GM19395 (cell line): ENCODE data around the gene DHX32.
"Not testable (repeated sequence)": the region's sequence is repeated elsewhere in the genome, so short reads cannot be mapped to it uniquely, and the experiment has no call there.

Experiments
- ATAC-seq: cut with Tn5 transposase; IDR thresholded peaks from one replicate; pipeline ENCODE4 v1.9.1; 2021; ENCODE audit warnings: mild to moderate bottlenecking, moderate library complexity; ENCODE audit not compliant: unreplicated experiment

Gene DHX32

DNA sequence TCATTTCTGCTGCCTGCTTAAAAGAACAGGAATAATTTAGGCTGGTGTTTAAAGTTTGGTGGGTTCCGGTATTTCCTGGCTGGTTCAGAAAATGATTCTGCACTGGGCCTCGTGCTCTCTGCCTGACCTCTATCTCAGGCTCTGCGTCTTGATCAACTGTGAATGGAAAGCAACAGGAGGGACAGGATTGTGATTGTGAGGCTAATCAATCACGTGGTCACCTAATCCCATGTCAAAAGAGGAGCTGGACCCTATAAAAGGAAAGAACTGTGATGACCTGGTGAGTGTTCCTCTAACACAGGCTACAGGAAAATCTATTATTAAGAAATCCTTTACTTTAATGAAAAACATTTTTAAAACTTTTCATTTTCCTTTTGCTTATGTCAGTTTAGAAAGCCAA lies at the start of gene DHX32:
Gene DHX32 (minus strand): TSS at position 101 of the 400 bp plus-strand sequence. CDS start 468 bp downstream, outside the sequence.
- ATAC-seq = no peak

DNA sequence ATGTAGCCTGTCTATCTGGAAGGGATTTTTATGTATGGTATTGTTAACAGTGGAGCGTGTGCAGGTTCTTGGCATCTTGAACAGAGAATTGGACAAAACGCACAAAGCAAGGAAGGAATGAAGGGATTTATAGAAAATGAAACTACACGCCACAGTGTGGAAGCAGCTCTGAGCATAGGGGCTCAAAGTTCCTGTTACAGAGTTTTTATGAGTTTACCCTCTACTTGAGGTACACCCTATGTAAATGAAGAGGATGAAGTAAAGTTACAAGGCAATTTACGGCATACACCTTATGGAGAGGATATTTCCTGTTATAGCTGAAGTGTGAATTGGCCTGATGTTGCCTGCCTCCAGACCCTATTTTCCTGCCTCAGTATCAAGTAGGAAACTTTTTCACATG lies 48.5 kb upstream of the DHX32 start:
- no peak for ATAC-seq

DNA sequence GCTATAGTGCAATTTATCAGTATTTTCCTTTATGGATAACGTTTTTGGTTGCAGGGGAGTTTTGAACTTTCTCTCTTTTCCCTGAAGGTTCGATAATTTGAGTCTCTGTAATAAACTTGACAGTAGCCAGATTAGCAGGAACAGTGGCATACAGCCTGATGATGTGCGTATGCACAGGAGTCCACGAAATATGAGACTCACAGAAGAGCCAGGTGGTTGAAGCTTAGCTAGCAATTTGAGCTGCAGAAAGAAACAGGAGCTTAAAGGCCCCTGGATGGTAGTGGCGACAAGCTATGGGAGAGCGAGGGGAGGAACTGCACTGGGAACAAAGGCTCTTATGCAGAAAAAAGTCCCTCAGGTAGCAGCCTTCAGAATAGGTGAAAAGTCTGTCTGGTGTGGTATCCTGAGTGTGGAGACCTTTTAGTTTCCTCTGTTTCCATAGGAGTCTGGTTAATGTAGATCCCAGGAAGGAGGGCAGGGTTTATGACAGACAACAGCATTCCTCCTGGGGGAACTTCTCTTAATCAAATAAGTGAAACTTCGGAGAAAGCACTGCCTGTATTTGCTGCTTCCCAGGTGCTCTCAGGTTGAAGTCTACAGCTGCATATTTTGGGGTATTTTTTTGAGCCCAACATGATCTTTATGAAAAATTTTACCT lies 48.0 kb upstream of the DHX32 start:
- no peak for ATAC-seq

- not testable (repeated sequence) for ATAC-seq
Measured at GRCh38 chr10:125927265-125927664, 46.2 kb upstream of the DHX32 start.

- no peak for ATAC-seq
Measured at GRCh38 chr10:125926247-125926646, 45.2 kb upstream of the DHX32 start.

DNA sequence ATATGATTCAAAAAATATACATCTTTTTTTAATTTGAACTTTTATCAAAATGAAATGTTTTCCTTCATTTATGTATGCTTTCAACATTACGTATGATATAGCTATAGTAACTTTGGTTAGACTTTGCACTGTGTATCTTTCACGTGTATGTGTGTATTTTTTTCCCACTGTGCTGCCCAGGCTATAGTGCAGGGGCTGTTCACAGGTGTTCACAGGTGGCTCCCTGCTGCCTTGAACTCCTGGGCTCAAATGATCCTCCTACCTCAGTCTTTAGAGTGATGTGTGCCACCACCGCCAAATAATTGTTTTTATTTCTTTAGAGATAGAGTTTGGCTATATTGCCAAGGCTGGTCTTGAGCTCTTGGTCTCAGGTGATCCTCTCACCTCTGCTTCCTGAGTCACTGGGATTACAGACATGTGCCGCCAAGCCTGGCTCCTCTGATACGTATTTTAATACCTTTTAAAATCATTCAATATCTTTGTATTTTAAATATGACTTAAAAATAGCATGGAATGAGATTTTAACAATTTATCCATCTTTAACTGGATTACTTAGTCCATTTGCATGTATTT lies 44.3 kb upstream of the DHX32 start:
- ATAC-seq = no peak

- ATAC-seq = not testable (repeated sequence)
Measured at GRCh38 chr10:125921643-125922306, 40.7 kb upstream of the DHX32 start.

- ATAC-seq = not testable (repeated sequence)
Measured at GRCh38 chr10:125917704-125918361, 36.7 kb upstream of the DHX32 start.

DNA sequence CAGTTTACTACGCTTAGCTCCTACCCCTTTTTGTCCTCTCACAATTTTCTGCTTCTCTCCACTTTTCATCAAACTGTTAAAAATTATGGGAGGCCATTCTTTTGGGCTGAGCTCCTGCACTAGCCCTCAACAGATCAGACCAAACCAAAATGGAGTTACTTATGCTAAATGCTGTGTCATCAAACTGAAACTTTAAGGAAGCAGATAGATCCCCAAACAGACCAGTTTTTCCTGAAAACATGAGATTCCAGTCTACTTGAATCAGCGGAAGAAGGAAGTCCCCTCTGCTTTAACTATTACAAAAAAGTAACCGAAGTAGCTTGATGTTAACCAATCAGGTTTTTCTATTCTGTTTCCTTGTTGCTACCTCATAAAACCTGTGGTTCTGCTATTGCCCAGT lies 35.9 kb upstream of the DHX32 start:
- ATAC-seq = no peak

- not testable (repeated sequence) for ATAC-seq
Measured at GRCh38 chr10:125913277-125913676, 32.2 kb upstream of the DHX32 start.

- ATAC-seq = no peak
Measured at GRCh38 chr10:125911990-125912389, 30.9 kb upstream of the DHX32 start.

- no peak for ATAC-seq
Measured at GRCh38 chr10:125911145-125911544, 30.1 kb upstream of the DHX32 start.

DNA sequence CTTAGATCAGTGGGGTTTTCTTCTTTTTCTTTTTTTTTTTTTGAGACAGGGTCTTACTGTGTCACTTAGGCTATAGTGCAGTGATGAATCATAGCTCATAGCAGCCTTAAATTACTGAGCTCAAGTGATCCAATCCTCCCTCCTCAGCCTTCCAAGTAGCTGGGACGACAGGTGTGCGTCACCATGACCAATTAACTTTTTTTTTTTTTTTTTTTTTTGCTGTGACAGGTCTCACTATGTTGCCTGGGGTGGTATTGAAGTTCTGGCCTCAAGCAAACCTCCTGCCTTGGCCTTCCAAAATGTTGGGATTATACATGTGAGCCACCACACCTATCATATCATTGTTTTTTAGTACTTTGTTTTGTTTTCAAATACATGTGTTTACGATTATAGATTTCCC lies 28.4 kb upstream of the DHX32 start:
- not testable (repeated sequence) for ATAC-seq

DNA sequence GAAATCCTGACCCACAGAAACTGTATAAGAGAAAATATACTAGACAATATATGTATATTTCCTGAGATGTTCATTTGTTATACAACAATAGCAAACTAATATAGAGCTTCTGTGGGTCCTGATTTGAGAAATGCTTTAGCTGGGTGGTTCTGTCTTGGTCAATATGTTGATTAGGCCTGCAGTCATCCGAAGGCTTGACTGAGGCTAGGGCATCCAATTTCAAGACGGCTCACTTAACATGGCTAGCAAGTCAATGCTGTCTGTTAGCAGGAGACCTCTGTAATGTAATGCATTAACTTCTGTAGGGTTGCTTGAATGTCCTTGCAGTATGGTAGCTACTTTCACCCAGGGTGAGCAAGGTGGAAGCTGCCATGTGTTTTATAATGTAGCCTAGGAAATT lies 27.7 kb upstream of the DHX32 start:
- ATAC-seq = not testable (repeated sequence)

- not testable (repeated sequence) for ATAC-seq
Measured at GRCh38 chr10:125907598-125907997, 26.5 kb upstream of the DHX32 start.

GRCh38 chr10:125905069-125905994 lies 24.2 kb upstream of the DHX32 start:
- not testable (repeated sequence) for ATAC-seq

DNA sequence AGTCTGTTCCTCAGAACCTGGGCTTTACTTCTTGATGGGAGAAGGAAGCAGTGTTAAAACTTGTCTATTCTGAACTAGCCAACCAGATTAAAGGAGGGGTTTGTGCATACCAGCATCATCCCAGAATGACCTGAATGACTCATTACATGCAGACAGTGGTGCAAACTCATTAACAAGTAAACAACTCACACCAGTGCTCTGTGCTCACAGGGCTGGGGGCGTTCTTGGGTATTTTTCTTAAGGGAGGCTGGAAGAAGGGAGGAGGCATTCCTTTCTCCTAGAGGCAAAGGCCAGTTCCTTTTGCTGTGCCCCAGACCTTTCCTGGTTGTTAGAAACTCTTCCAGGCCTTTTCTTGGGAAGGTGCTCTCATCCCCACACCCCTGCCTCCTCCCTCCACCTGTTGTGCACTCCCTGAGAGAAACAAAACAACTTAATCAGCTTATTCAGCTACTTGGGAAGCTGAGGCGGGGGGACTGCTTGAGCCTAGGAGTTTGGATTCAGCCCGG lies 22.1 kb upstream of the DHX32 start:
- ATAC-seq = not testable (repeated sequence)

- not testable (repeated sequence) for ATAC-seq
Measured at GRCh38 chr10:125900963-125901362, 19.9 kb upstream of the DHX32 start.

DNA sequence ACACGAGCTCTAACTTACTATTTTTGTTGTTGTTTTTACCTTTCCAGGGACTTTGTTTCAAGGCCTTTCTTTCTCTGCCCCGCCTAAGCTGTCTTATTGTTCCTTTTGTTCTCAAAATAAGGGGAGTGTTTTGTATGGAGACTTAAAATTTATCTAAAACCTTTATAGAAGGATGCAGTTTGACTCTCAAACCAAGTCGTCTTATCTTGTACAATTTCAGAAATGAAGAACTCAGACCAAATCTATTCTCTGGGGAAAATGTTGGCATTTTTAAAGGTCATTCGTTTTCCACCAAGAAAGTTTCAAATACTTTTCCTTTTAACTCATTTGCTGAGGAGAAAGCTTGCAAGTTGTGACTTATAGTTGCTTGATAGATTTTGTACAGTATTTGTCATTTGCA lies 16.2 kb upstream of the DHX32 start:
- not testable (repeated sequence) for ATAC-seq
